Suppressor macrophage (primary cell): ENCODE results near the gene KCNG2.

Source experiments
- DNase-seq, 4 experiments: peaks; one replicate each; pipeline ENCODE4 v3.0.0-alpha.2; 2020 to 2022

KCNG2 gene

GRCh38 chr18:79799619-79800370 lies 2.1 kb downstream of the KCNG2 start:
- DNase-seq = peak in 3 of 4 experiments; percentile 34 to 52 (median 36)

- DNase-seq = no peak
These were observed 2.8 kb downstream of the KCNG2 start for GRCh38 chr18:79800371-79801180.

- DNase-seq = no peak
These were observed 3.5 kb downstream of the KCNG2 start for GRCh38 chr18:79801217-79801616.

GRCh38 chr18:79801641-79802040 lies 3.9 kb downstream of the KCNG2 start:
- DNase-seq = no peak

- DNase-seq = no peak
These were observed 4.6 kb downstream of the KCNG2 start for GRCh38 chr18:79802298-79802697.

GRCh38 chr18:79803611-79804051 lies 5.9 kb downstream of the KCNG2 start:
- DNase-seq = no peak

- DNase-seq = no peak
These were observed 6.5 kb downstream of the KCNG2 start for GRCh38 chr18:79804130-79804787.

- no peak for DNase-seq
These were observed 7.6 kb downstream of the KCNG2 start for GRCh38 chr18:79805211-79805887.

GRCh38 chr18:79805926-79806487 lies 8.3 kb downstream of the KCNG2 start:
- DNase-seq = no peak

GRCh38 chr18:79806976-79807841 lies 9.5 kb downstream of the KCNG2 start:
- no peak for DNase-seq

GRCh38 chr18:79809482-79810192 lies 11.9 kb downstream of the KCNG2 start:
- no peak for DNase-seq

- peak in 1 of 4 experiments; percentile 33 for DNase-seq
These were observed 14.3 kb downstream of the KCNG2 start for GRCh38 chr18:79812052-79812451.

GRCh38 chr18:79814373-79814772 lies 16.6 kb downstream of the KCNG2 start:
- DNase-seq = no peak

- DNase-seq = no peak
These were observed 17.9 kb downstream of the KCNG2 start for GRCh38 chr18:79815657-79816056.

- no peak for DNase-seq
These were observed 18.4 kb downstream of the KCNG2 start for GRCh38 chr18:79816092-79816491.

GRCh38 chr18:79816981-79817606 lies 19.4 kb downstream of the KCNG2 start:
- DNase-seq = no peak

GRCh38 chr18:79817607-79817998 lies 19.9 kb downstream of the KCNG2 start:
- DNase-seq = no peak

GRCh38 chr18:79818036-79818435 lies 20.3 kb downstream of the KCNG2 start:
- DNase-seq = peak in 1 of 4 experiments; percentile 26

GRCh38 chr18:79818631-79819030 lies 20.9 kb downstream of the KCNG2 start:
- no peak for DNase-seq
